Glutamatergic neuron (in vitro differentiated cells): ENCODE results near the gene EGR4. TPM values are rescaled to one million over a fixed set of nuclear protein-coding genes. Genes with fewer than 3 reads are reported as not detected.

Experiments used
- DNase-seq: peaks from one replicate; pipeline ENCODE4 v3.0.0; 2022
- H3K27ac Mint-ChIP-seq: one replicate; pipeline ENCODE4 v1.8.0; 2020; ENCODE audit warnings: mild to moderate bottlenecking, mixed read lengths, inconsistent platforms; ENCODE audit not compliant: unreplicated experiment
- H3K27me3 Mint-ChIP-seq: one replicate; pipeline ENCODE4 v1.8.0; 2020; ENCODE audit warnings: mild to moderate bottlenecking, moderate library complexity, mixed read lengths, inconsistent platforms; ENCODE audit not compliant: unreplicated experiment
- H3K36me3 Mint-ChIP-seq: one replicate; pipeline ENCODE4 v1.8.0; 2020; ENCODE audit warnings: mild to moderate bottlenecking, mixed read lengths, inconsistent platforms; ENCODE audit not compliant: unreplicated experiment
- H3K4me1 Mint-ChIP-seq: one replicate; pipeline ENCODE4 v1.8.0; 2020; ENCODE audit warnings: mild to moderate bottlenecking, low read depth, mixed read lengths, inconsistent platforms; ENCODE audit not compliant: unreplicated experiment
- H3K4me3 Mint-ChIP-seq: one replicate; pipeline ENCODE4 v1.8.0; 2020; ENCODE audit warnings: mild to moderate bottlenecking, mixed read lengths, inconsistent platforms; ENCODE audit not compliant: unreplicated experiment
- H3K9me3 Mint-ChIP-seq: one replicate; pipeline ENCODE4 v1.8.0; 2020; ENCODE audit warnings: mild to moderate bottlenecking, moderate library complexity, mixed read lengths, inconsistent platforms; ENCODE audit not compliant: unreplicated experiment
- CTCF ChIP-seq: fragments of 200-600 bp; sonication (generic); IDR thresholded peaks from one replicate; pipeline ENCODE4 v1.5.0; 2021; ENCODE audit not compliant: partially characterized antibody, unreplicated experiment
- total RNA-seq: library from RNA; stranded (reverse); fragmentation: NEBNext Ultra II Directional; extraction: Animal tissue kit (Norgen Biotek cat#: 25700); gene quantifications from one replicate; pipeline ENCODE4 v1.2.1, GENCODE V29; 2021; ENCODE audit not compliant: unreplicated experiment

Gene EGR4
- total RNA-seq, 1 donor from 2014 or later, result not detected

GRCh38 chr2:73295751-73296400 is 2.5 kb upstream of the EGR4 start:
- peaks cover 2% of the 10 kb centered on the region for H3K9me3 Mint-ChIP-seq
- TF ChIP-seq CTCF, result no peak
- no peaks in the 10 kb centered on the region for H3K36me3 Mint-ChIP-seq
- H3K27ac Mint-ChIP-seq, result no peak overlapping the region
- H3K4me3 Mint-ChIP-seq, result no peak overlapping the region
- peaks cover 12% of the 10 kb centered on the region for H3K27me3 Mint-ChIP-seq
- H3K4me1 Mint-ChIP-seq, result peaks cover 11% of the 10 kb centered on the region
- no peak for DNase-seq

- peak overlapping the region; percentile 74 for H3K4me3 Mint-ChIP-seq
- peaks cover 11% of the 10 kb centered on the region for H3K4me1 Mint-ChIP-seq
- H3K9me3 Mint-ChIP-seq, result peaks cover 3% of the 10 kb centered on the region
- TF ChIP-seq CTCF, result no peak
- no peak overlapping the region for H3K27ac Mint-ChIP-seq
- no peak for DNase-seq
- H3K36me3 Mint-ChIP-seq, result no peaks in the 10 kb centered on the region
- H3K27me3 Mint-ChIP-seq, result peaks cover 15% of the 10 kb centered on the region
Measured at GRCh38 chr2:73294239-73294638, 891 bp upstream of the EGR4 start.

- Mint-ChIP-seq H3K4me1 (peaks cover 11% of the 10 kb centered on the region), H3K9me3 (peaks cover 3% of the 10 kb centered on the region), H3K36me3 (no peaks in the 10 kb centered on the region), H3K4me3 (peak overlapping the region; percentile 66), H3K27me3 (peaks cover 14% of the 10 kb centered on the region), H3K27ac (no peak overlapping the region)
- no peak for TF ChIP-seq CTCF
- DNase-seq, result peak; percentile 28
Measured at GRCh38 chr2:73292906-73293533, 328 bp downstream of the EGR4 start.

GRCh38 chr2:73292316-73292905 is 937 bp downstream of the EGR4 start:
- Mint-ChIP-seq H3K27ac (no peak overlapping the region), H3K4me1 (peaks cover 7% of the 10 kb centered on the region), H3K27me3 (peaks cover 14% of the 10 kb centered on the region), H3K36me3 (no peaks in the 10 kb centered on the region), H3K4me3 (no peak overlapping the region), H3K9me3 (peaks cover 3% of the 10 kb centered on the region)
- TF ChIP-seq CTCF, result no peak
- no peak for DNase-seq
